Pons (tissue), 1 donor: Measurements from ENCODE around the gene SHH.

ENCODE experiments used
- DNase-seq: peaks from one replicate; pipeline ENCODE4 v3.0.0-alpha.2; 2016; ENCODE audit warnings: low spot score

Gene SHH

GRCh38 chr7:155792315-155792960 lies 19.8 kb downstream of the SHH start:
- no peak for DNase-seq

GRCh38 chr7:155791836-155792235 lies 20.4 kb downstream of the SHH start:
- no peak for DNase-seq

GRCh38 chr7:155791214-155791737 lies 21.0 kb downstream of the SHH start:
- DNase-seq, result no peak

GRCh38 chr7:155790666-155791065 lies 21.6 kb downstream of the SHH start:
- no peak for DNase-seq

- DNase-seq, result no peak
Measured at GRCh38 chr7:155789001-155789725, 23.1 kb downstream of the SHH start.

- no peak for DNase-seq
Measured at GRCh38 chr7:155788616-155789000, 23.7 kb downstream of the SHH start.

GRCh38 chr7:155787171-155787851 lies 25.0 kb downstream of the SHH start:
- DNase-seq, result no peak

- DNase-seq, result no peak
Measured at GRCh38 chr7:155786491-155786890, 25.8 kb downstream of the SHH start.

- DNase-seq, result no peak
Measured at GRCh38 chr7:155785536-155785935, 26.7 kb downstream of the SHH start.

- DNase-seq, result no peak
Measured at GRCh38 chr7:155782466-155782865, 29.8 kb downstream of the SHH start.

- DNase-seq, result no peak
Measured at GRCh38 chr7:155781433-155781832, 30.8 kb downstream of the SHH start.

GRCh38 chr7:155780884-155781283 lies 31.4 kb downstream of the SHH start:
- DNase-seq, result no peak

- no peak for DNase-seq
Measured at GRCh38 chr7:155778349-155778748, 33.9 kb downstream of the SHH start.

- no peak for DNase-seq
Measured at GRCh38 chr7:155776606-155777005, 35.7 kb downstream of the SHH start.

- DNase-seq, result no peak
Measured at GRCh38 chr7:155775691-155776090, 36.6 kb downstream of the SHH start.

- no peak for DNase-seq
Measured at GRCh38 chr7:155774947-155775346, 37.3 kb downstream of the SHH start.

- DNase-seq, result no peak
Measured at GRCh38 chr7:155773531-155773930, 38.7 kb downstream of the SHH start.

GRCh38 chr7:155770241-155770640 lies 42.0 kb downstream of the SHH start:
- no peak for DNase-seq

GRCh38 chr7:155769701-155770100 lies 42.6 kb downstream of the SHH start:
- no peak for DNase-seq

- DNase-seq, result no peak
Measured at GRCh38 chr7:155766966-155767916, 45.0 kb downstream of the SHH start.

- no peak for DNase-seq
Measured at GRCh38 chr7:155766386-155766785, 45.9 kb downstream of the SHH start.

- DNase-seq, result no peak
Measured at GRCh38 chr7:155765458-155765857, 46.8 kb downstream of the SHH start.
